GM19043 (cell line): ENCODE results near the gene PCMTD2.

Experiments used
- ATAC-seq: cut with Tn5 transposase; IDR thresholded peaks from one replicate; pipeline ENCODE4 v1.9.1; 2021; ENCODE audit warnings: low read depth; ENCODE audit not compliant: unreplicated experiment

Gene PCMTD2

DNA sequence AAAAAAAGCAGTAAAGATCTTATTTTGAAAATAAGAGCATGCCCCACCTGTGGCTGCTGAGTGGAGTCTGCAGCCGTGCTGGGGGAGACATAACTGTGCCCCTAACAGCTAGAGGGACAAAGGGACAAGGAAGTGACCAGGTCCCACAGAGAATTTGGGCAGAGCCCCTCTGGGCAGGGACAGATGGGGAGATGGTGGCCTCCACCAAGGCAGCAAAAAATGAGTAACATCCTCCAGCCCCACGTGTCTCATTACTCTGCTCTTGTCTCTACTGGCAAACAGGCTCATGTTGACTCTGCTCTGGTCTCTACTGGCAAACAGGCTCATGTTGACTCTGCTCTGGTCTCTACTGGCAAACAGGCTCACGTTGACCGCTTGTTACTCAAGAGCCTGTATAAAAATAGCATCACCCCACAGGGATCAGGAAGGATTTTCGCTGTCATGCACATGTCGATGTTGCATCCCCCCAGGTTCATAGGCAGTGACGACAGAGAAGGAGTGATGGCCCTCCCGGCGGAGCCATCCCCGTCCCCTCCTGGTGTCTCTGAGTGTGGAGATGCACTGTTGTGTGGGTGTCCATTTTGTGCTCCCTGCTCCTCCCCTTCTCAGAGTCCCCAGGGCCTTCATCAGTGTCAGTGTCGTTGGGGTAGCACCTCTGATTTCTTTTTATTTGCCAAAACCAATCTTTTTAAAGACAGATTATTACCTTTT lies 17.3 kb upstream of the PCMTD2 start:
- ATAC-seq, result no peak

DNA sequence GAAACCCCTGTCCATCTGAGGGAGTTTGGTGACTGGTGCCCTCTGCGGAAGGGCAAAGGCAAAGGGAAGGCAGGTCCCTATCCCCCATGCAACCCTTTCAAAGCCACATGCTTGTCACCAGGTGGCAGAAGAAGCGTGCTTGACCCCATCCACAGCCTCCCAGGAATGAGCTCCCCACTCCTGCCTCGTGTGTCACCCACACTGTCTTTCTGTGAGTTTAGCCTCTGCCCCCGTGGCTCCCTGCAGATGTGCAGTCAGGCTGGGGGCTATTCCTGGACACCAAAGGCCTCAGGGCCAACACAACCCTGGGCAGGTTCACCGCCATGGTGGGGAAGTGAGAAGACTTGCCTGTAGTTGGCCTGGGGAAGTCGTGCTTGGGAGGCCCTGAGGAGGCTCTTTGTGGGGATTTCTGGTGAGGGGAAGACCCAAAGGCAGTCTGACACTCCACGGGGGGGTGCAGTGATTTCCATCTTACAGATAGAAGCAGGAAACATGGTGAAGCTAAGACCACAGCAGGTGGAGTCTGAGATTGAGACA lies 16.6 kb upstream of the PCMTD2 start:
- ATAC-seq, result no peak

DNA sequence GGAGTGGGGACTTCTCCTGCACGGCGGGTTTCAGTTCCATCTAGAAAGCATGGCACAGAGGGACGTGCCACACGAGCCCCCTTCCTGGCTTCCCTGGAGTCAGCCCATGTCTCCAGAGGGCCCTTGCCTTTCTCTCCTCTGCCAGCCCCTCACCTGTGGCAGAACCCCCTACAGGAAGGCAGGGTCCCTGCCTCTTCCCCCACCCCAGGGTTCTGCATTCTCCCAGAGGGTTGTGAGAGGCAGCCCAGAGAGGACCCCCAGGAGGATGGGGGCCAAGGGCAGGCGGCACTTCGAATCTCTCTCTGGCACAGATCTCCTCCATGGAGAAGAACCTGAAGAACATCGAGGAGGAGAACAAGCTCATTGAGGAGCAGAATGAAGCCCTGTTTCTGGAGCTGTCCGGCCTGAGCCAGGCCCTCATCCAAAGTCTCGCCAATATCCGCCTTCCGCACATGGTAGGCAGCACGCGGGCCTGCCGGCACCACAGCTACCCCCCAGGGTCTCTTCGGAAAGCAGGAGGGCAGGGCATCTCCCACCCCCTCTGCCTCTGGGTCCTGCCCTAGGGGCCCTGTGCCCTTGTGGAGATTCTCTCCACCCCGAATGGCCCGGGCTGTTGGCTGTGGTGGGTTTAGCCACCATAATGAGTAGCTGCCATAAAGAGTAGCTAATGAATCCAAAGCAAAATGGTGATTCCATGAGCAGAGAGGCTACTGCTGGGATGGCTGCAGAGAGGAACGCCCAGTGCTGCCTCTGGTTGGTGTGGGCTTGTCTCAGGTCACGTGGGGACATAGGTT lies 15.9 kb upstream of the PCMTD2 start:
- no peak for ATAC-seq

- ATAC-seq, result no peak
Measured at GRCh38 chr20:64240243-64241015, 15.1 kb upstream of the PCMTD2 start.

- ATAC-seq, result no peak
Measured at GRCh38 chr20:64241061-64241460, 14.5 kb upstream of the PCMTD2 start.

DNA sequence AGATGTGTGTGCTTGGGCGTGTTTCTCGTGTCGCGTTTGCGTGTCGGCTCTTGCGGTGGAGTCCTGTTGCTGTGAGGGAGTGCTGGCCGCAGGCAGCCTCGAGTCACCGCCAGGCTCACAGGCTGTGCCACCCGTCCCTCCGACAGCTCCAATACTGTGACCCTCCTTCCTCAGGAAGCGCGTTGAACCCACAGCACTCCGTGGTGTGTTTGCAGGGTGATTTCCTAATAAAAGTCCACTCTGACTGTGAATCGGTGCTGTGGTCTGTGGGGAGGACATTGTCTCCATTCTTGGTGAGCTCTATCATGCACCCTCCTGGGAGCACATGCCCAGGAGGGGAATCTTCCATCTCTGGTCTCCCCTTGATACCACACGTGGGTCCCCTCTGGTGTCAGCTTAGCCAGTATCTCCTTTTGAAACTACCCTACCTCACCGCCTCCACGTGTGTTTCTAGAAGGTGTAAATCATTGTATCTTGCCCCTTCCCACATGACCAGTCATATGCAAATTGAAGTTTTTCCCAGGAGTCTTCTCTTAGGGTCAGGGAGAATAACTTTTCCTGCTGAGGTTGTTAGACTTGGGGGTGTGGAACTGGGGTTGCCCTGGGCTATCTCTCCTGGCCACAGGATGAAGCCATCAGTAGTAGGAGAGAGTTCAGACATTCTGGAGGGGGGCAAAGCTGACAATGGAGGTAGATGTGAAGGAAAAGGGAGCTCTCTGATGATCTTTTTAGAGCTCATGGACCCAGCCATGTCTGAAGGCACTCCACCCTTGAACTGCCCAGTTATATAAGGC lies 13.3 kb upstream of the PCMTD2 start:
- no peak for ATAC-seq

DNA sequence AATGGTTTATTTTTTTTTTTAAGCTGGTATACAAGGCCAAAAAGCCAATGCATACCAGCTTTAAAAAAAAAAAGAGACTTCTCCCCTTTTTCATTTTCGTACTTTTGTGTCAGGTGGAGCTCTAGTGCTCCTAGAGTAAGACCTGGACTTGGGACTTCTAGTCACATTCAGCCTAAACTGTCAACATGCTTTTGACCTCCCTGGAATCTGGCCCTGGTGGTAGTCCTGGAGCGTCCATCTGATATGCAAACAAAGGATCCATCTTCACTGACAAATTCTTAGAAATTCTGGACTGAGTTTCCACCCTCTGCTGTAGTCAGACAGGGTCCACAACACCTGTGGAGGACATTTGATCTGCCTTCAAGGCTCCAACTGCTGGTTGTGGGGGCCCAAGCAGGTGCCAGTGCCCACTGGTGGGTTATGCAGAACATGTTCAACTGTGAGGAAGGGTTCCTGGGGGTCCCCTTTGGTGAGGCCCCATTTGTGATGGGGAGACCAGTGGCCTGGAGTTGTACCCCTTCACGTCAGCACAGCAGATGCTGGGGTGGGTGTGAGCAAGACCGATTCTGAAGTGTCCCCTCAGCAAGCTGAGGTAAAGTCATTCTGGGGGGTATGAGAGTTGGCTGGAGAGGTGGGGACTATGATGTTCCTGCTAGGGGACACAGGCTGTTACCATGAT lies 12.6 kb upstream of the PCMTD2 start:
- no peak for ATAC-seq

DNA sequence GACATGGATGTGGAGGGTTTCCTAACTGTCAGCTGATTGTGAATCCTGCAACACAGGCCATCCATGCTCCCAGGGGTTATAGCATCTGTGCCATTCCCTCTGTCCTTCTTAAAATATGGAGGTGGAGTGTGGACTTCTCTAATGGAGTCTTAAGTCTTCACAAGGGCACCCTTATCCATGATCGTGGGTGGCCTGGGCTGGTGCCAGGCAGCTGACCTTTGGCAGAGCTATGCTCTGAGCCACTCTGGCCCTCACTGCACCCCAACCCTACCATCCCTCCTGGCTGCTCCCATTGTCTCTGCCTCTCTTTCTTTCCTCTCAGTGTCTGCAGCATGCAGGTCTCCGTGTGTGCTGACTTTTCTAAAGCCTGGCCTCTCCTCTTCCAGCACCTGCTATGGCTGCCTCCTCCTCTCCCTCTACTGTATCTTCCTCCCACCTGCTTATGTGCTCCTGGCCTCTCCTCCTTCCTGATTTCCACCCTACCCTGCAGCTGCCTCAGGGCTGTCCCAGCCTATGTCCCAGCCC lies 11.2 kb upstream of the PCMTD2 start:
- ATAC-seq, result no peak

GRCh38 chr20:64244870-64245603 lies 10.5 kb upstream of the PCMTD2 start:
- ATAC-seq, result no peak

DNA sequence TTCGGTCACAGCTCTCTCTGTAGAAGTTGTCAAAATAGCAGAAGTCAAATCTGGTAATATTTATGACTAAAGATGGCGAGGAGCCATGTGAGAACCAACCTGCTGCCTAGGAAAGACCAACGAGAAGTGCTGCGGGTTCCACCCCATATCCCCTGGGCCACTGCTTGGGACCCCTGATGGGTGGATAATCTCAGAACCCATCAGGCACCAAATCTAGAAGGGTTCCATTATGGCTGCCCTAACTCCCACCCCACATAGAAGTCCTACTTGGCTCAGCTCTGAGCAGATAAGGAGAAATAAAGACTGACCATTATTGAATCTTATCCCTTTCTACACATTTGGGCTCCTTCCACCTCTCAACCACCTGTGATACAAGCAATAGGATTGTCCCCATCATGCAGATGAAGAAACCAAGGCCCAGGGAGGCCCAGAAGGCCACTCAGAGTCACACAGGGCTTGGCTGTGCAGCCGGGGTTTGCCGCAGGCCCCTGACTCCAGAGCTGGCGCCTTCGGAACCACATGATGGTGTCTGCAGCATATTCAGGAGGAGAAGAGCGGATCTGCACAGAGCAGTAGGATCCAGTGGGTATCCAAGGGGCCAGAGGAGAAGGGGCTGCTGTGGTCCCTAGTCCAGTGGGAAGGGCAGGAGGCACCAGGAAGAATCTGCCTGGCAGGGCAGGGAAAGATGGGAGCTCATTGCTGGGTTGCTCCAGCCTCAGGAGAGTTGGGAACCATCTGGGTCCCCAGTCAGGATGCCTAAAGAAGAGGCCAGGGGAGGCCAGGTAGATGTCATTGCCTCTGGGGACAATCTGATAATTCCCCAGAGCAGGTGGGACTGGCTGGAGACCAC lies 9.6 kb upstream of the PCMTD2 start:
- ATAC-seq, result no peak

GRCh38 chr20:64246616-64247306 lies 8.8 kb upstream of the PCMTD2 start:
- ATAC-seq, result no peak

- no peak for ATAC-seq
Measured at GRCh38 chr20:64247307-64247618, 8.3 kb upstream of the PCMTD2 start.

DNA sequence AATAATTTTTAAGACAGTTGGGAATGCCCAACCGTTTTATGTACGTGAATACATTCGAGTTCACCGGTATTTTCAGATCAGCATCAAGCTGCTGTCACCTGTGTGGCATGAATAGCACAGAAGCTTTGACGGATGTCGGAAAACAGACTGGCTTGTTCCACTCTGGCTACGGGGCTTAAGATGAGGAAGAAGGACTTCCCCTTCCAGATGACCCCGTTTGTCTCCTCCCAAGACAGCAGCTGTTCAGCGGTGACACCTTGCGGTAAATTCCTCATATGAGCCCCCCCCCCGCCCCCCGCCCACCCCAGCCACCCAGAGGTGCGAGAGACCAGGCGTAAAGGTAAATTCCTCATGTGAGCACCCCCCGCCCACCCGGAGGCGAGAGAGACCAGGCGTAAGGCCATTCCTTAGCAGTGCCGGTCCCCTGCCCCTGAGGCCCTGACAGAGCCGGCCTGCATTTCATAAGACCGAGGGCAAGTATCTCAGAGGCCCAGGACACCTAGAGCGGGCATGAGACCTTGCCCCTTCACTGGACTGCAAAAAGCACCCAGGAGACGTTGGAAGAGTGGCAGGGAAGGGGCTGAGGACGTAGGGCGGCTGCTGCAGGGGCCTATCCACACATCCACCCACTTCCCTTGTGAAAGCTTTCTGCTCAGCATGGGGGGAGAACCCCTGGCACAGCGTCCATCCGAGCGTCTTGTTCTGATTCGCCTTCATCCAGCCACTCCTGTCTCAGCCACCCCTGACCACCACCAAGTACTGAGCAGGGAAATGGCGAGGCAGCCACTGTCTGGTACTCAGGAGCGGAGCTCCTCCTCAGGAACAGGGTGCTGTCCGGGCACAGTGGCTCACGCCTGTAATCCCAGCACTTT lies 7.3 kb upstream of the PCMTD2 start:
- ATAC-seq, result no peak

GRCh38 chr20:64250027-64250426 lies 5.5 kb upstream of the PCMTD2 start:
- ATAC-seq, result no peak

GRCh38 chr20:64253000-64253383 lies 2.6 kb upstream of the PCMTD2 start:
- no peak for ATAC-seq

DNA sequence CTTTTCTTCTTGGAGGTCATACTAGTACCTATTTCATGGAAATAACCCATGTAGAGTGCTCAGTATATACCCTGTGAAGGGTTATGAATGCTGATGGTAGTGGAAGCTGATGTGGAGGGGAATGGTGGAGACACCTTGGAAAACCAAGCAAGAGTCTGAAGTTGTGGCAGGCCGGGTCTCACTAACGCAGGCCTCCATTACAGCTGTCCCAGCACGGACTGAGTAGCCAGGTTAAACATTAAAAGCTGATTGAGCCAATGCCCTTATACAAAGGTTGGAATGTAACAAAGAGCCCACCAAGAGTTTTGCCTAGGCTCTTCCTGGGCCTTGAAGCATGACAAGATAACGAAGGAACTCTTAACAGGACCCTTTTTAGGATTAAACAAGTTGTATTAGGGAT lies 2.1 kb upstream of the PCMTD2 start:
- ATAC-seq, result no peak

DNA sequence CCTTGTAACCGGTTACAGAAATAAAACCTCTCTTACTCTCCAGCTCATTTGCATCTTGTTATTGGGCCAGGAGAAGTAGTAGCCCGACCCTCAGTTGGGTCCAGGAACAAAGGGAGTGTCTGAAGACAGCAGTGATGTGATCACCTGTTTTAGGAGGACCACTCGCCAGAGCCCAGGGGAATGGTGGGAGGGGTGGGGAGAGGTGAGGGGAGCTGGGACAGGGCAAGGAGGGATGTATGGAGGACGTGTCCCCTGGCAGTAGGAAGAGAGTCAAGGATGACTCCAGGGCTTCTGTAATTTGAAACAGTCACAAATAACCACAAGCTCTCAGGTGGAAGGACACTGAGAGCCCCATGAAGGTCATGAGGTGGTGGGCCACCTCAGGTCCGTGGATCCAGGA lies 1.4 kb upstream of the PCMTD2 start:
- ATAC-seq, result no peak
